ENCODE data around the gene CAMK1G.

CAMK1G gene

GRCh38 chr1:209564849-209565248, 18.7 kb upstream of the CAMK1G start:
- no peak for DNase-seq (ENCODE audit: low read depth in 1 of 2, low spot score in 1 of 2)

GRCh38 chr1:209565759-209566678, 17.5 kb upstream of the CAMK1G start:
- peak; percentile 38 to 42 for DNase-seq (ENCODE audit: low read depth in 1 of 2, low spot score in 1 of 2)

GRCh38 chr1:209567698-209568175, 15.8 kb upstream of the CAMK1G start:
- DNase-seq (ENCODE audit: low read depth in 1 of 2, low spot score in 1 of 2) = no peak

- peak; percentile 50 to 55 for DNase-seq (ENCODE audit: low read depth in 1 of 2, low spot score in 1 of 2)
These were observed 13.9 kb upstream of the CAMK1G start for GRCh38 chr1:209569455-209570207.

GRCh38 chr1:209570743-209571142, 12.8 kb upstream of the CAMK1G start:
- no peak for DNase-seq (ENCODE audit: low read depth in 1 of 2, low spot score in 1 of 2)

- peak; percentile 29 to 38 for DNase-seq (ENCODE audit: low read depth in 1 of 2, low spot score in 1 of 2)
These were observed 6.9 kb upstream of the CAMK1G start for GRCh38 chr1:209576392-209577197.

GRCh38 chr1:209577346-209577745, 6.2 kb upstream of the CAMK1G start:
- DNase-seq (ENCODE audit: low read depth in 1 of 2, low spot score in 1 of 2) = no peak

GRCh38 chr1:209580577-209580976, 2.9 kb upstream of the CAMK1G start:
- DNase-seq (ENCODE audit: low read depth in 1 of 2, low spot score in 1 of 2) = no peak

- no peak for DNase-seq (ENCODE audit: low read depth in 1 of 2, low spot score in 1 of 2)
These were observed 738 bp downstream of the CAMK1G start for GRCh38 chr1:209584231-209584672.

GRCh38 chr1:209585197-209585596, 1.7 kb downstream of the CAMK1G start:
- no peak for DNase-seq (ENCODE audit: low read depth in 1 of 2, low spot score in 1 of 2)

GRCh38 chr1:209585672-209586071, 2.2 kb downstream of the CAMK1G start:
- DNase-seq (ENCODE audit: low read depth in 1 of 2, low spot score in 1 of 2) = no peak

- DNase-seq (ENCODE audit: low read depth in 1 of 2, low spot score in 1 of 2) = no peak
These were observed 2.8 kb downstream of the CAMK1G start for GRCh38 chr1:209586221-209586740.

GRCh38 chr1:209587789-209588188, 4.3 kb downstream of the CAMK1G start:
- no peak for DNase-seq (ENCODE audit: low read depth in 1 of 2, low spot score in 1 of 2)

GRCh38 chr1:209589440-209589839, 5.9 kb downstream of the CAMK1G start:
- no peak for DNase-seq (ENCODE audit: low read depth in 1 of 2, low spot score in 1 of 2)

- DNase-seq (ENCODE audit: low read depth in 1 of 2, low spot score in 1 of 2) = no peak
These were observed 6.3 kb downstream of the CAMK1G start for GRCh38 chr1:209589863-209590262.

- no peak for DNase-seq (ENCODE audit: low read depth in 1 of 2, low spot score in 1 of 2)
These were observed 6.9 kb downstream of the CAMK1G start for GRCh38 chr1:209590405-209590804.

GRCh38 chr1:209593747-209594146, 10.2 kb downstream of the CAMK1G start:
- DNase-seq (ENCODE audit: low read depth in 1 of 2, low spot score in 1 of 2) = no peak

GRCh38 chr1:209594440-209594839, 10.9 kb downstream of the CAMK1G start:
- no peak for DNase-seq (ENCODE audit: low read depth in 1 of 2, low spot score in 1 of 2)

GRCh38 chr1:209595028-209595427, 11.5 kb downstream of the CAMK1G start:
- no peak for DNase-seq (ENCODE audit: low read depth in 1 of 2, low spot score in 1 of 2)

GRCh38 chr1:209595599-209596285, 12.2 kb downstream of the CAMK1G start:
- no peak for DNase-seq (ENCODE audit: low read depth in 1 of 2, low spot score in 1 of 2)

Measured in activated T-helper 1 cell treated with anti-CD3 and anti-CD28 coated beads, Interleukin-2, amount 50 U/mL, for 16 hours (primary cell).